Fibroblast of villous mesenchyme (primary cell): ENCODE data around the gene CACNA1G. TPM values are rescaled to one million over a fixed set of nuclear protein-coding genes. Genes with fewer than 3 reads are reported as not detected.

Experiments
- DNase-seq: peaks from one replicate; pipeline ENCODE4 v3.0.0-alpha.2; 2010; ENCODE audit warnings: low read depth
- H3K4me3 ChIP-seq: 2 replicates; pipeline ENCODE4 v1.5.1; 2011; ENCODE audit warnings: low read depth, mild to moderate bottlenecking, low read length
- CTCF ChIP-seq: IDR thresholded peaks from 2 replicates; pipeline ENCODE4 v1.5.1; 2012; ENCODE audit warnings: low read depth, mild to moderate bottlenecking, low read length; ENCODE audit not compliant: insufficient read depth
- total RNA-seq: library from RNA; depleted of rRNA; stranded (reverse); fragments of >200 nt; gene quantifications from 2 replicates; pipeline ENCODE4 v1.2.3, GENCODE V29; 2012

CACNA1G gene
- total RNA-seq, 1 donor: 0.43 TPM

- no peak for DNase-seq
- TF ChIP-seq CTCF: no peak
- no peak overlapping the region for H3K4me3 ChIP-seq
Measured at GRCh38 chr17:50523208-50523607, 37.3 kb upstream of the CACNA1G start.

GRCh38 chr17:50524838-50525237, 35.7 kb upstream of the CACNA1G start:
- DNase-seq: no peak
- H3K4me3 ChIP-seq: no peak overlapping the region
- no peak for TF ChIP-seq CTCF

GRCh38 chr17:50527155-50527762, 33.3 kb upstream of the CACNA1G start:
- DNase-seq: no peak
- TF ChIP-seq CTCF: no peak
- H3K4me3 ChIP-seq: no peak overlapping the region

- no peak overlapping the region for H3K4me3 ChIP-seq
- DNase-seq: no peak
- TF ChIP-seq CTCF: no peak
Measured at GRCh38 chr17:50527949-50528474, 32.5 kb upstream of the CACNA1G start.

- DNase-seq: no peak
- H3K4me3 ChIP-seq: no peak overlapping the region
Measured at GRCh38 chr17:50529849-50530248, 30.7 kb upstream of the CACNA1G start.

GRCh38 chr17:50531428-50532025, 29.0 kb upstream of the CACNA1G start:
- DNase-seq: no peak
- no peak for TF ChIP-seq CTCF
- no peak overlapping the region for H3K4me3 ChIP-seq

More at GRCh38 chr17:50529849-50530248, 30.7 kb upstream of the CACNA1G start:
- TF ChIP-seq CTCF: no peak
